ENCODE measurements around the gene TBC1D2B.
"Not testable (repeated sequence)": the region's sequence is repeated elsewhere in the genome, so short reads cannot be mapped to it uniquely, and the experiment has no call there.

The TBC1D2B gene

GRCh38 chr15:77974098-77974414 is 103.5 kb downstream of the TBC1D2B start:
- peak; percentile 55 for DNase-seq (ENCODE audit: low spot score)

GRCh38 chr15:77973273-77974097 is 104.0 kb downstream of the TBC1D2B start:
- not testable (repeated sequence) for DNase-seq (ENCODE audit: low spot score)

- not testable (repeated sequence) for DNase-seq (ENCODE audit: low spot score)
Measured at GRCh38 chr15:77972706-77973105, 104.8 kb downstream of the TBC1D2B start.

- DNase-seq (ENCODE audit: low spot score): not testable (repeated sequence)
Measured at GRCh38 chr15:77971875-77972274, 105.6 kb downstream of the TBC1D2B start.

- not testable (repeated sequence) for DNase-seq (ENCODE audit: low spot score)
Measured at GRCh38 chr15:77970813-77971360, 106.6 kb downstream of the TBC1D2B start.

GRCh38 chr15:77969055-77969454 is 108.5 kb downstream of the TBC1D2B start:
- DNase-seq (ENCODE audit: low spot score): no peak

GRCh38 chr15:77967798-77968197 is 109.7 kb downstream of the TBC1D2B start:
- DNase-seq (ENCODE audit: low spot score): no peak

GRCh38 chr15:77967235-77967615 is 110.3 kb downstream of the TBC1D2B start:
- not testable (repeated sequence) for DNase-seq (ENCODE audit: low spot score)

GRCh38 chr15:77966540-77967234 is 110.8 kb downstream of the TBC1D2B start:
- DNase-seq (ENCODE audit: low spot score): peak; percentile 19

- DNase-seq (ENCODE audit: low spot score): no peak
Measured at GRCh38 chr15:77964193-77964592, 113.3 kb downstream of the TBC1D2B start.

GRCh38 chr15:77959432-77959879 is 118.1 kb downstream of the TBC1D2B start:
- DNase-seq (ENCODE audit: low spot score): peak; percentile 51

GRCh38 chr15:77958716-77959431 is 118.6 kb downstream of the TBC1D2B start:
- not testable (repeated sequence) for DNase-seq (ENCODE audit: low spot score)

GRCh38 chr15:77958021-77958420 is 119.5 kb downstream of the TBC1D2B start:
- not testable (repeated sequence) for DNase-seq (ENCODE audit: low spot score)

- DNase-seq (ENCODE audit: low spot score): not testable (repeated sequence)
Measured at GRCh38 chr15:77953926-77954325, 123.6 kb downstream of the TBC1D2B start.

GRCh38 chr15:77952928-77953446 is 124.5 kb downstream of the TBC1D2B start:
- DNase-seq (ENCODE audit: low spot score): not testable (repeated sequence)

- not testable (repeated sequence) for DNase-seq (ENCODE audit: low spot score)
Measured at GRCh38 chr15:77951105-77951786, 126.3 kb downstream of the TBC1D2B start.

GRCh38 chr15:77950470-77950869 is 127.0 kb downstream of the TBC1D2B start:
- DNase-seq (ENCODE audit: low spot score): not testable (repeated sequence)

GRCh38 chr15:77945566-77945965 is 131.9 kb downstream of the TBC1D2B start:
- no peak for DNase-seq (ENCODE audit: low spot score)
